ENCODE measurements around the gene ERCC6L. TPM values are rescaled to one million over a fixed set of nuclear protein-coding genes. Genes with fewer than 3 reads are reported as not detected.
"Not testable (repeated sequence)": the region's sequence is repeated elsewhere in the genome, so short reads cannot be mapped to it uniquely, and the experiment has no call there.

ERCC6L gene
- total and polyA plus RNA-seq, 2 of the 13 experiments (the other 11 are each of a cell fraction or from before 2014, with no cell fraction given) = 0.86 to 9.5 TPM

DNA sequence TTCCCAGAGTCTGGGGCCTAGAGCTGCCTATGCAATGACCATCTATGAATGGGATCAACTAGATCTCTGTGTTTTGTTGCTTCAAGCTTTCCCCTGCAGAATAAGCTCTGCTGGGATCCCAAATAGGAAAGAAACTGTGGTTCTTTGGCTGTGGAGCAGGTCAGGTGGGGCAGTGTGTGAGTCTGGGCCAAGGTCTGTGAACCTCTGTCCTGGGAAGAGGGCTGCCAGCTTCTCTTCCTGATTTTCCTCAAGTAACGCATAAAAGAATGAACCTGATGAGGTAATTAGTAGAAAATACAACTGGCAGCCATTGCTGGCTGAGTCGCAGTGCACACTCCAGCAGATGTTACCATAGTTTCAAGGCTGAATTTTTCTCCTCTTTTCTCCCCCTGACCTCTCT is 61.8 kb downstream of the ERCC6L start (continued):
- TF ChIP-seq, protein P1, sequence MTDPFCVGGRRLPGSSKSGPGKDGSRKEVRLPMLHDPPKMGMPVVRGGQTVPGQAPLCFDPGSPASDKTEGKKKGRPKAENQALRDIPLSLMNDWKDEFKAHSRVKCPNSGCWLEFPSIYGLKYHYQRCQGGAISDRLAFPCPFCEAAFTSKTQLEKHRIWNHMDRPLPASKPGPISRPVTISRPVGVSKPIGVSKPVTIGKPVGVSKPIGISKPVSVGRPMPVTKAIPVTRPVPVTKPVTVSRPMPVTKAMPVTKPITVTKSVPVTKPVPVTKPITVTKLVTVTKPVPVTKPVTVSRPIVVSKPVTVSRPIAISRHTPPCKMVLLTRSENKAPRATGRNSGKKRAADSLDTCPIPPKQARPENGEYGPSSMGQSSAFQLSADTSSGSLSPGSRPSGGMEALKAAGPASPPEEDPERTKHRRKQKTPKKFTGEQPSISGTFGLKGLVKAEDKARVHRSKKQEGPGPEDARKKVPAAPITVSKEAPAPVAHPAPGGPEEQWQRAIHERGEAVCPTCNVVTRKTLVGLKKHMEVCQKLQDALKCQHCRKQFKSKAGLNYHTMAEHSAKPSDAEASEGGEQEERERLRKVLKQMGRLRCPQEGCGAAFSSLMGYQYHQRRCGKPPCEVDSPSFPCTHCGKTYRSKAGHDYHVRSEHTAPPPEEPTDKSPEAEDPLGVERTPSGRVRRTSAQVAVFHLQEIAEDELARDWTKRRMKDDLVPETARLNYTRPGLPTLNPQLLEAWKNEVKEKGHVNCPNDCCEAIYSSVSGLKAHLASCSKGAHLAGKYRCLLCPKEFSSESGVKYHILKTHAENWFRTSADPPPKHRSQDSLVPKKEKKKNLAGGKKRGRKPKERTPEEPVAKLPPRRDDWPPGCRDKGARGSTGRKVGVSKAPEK (CRISPR knock-in tag; IDR thresholded peaks at IDR 0.05; ENCODE audit: borderline replicate concordance) = no peak
- no peak for TF ChIP-seq ZNF709 (CRISPR knock-in tag; IDR thresholded peaks at IDR 0.05)
- TF ChIP-seq RFX3 (CRISPR knock-in tag; IDR thresholded peaks at IDR 0.05) = no peak
- TF ChIP-seq KDM5A (IDR thresholded peaks at IDR 0.05; ENCODE audit: borderline replicate concordance, low read length) = no peak
- TF ChIP-seq, protein P2, sequence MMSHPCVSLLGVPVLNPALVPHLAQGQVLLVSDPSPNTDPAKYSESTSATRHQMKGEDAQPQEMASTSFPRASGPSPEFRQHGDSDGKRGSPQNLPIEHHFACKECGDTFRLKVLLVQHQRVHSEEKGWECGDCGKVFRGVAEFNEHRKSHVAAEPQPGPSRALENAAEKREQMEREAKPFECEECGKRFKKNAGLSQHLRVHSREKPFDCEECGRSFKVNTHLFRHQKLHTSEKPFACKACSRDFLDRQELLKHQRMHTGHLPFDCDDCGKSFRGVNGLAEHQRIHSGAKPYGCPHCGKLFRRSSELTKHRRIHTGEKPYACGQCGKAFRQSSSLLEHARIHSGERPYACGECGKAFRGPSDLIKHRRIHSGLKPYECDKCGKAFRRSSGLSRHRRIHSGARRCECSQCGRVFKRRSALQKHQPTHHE (CRISPR knock-in tag; IDR thresholded peaks at IDR 0.05; ENCODE audit: borderline replicate concordance) = no peak
- no peak for TF ChIP-seq ZBTB21 (CRISPR knock-in tag; IDR thresholded peaks at IDR 0.05)

DNA sequence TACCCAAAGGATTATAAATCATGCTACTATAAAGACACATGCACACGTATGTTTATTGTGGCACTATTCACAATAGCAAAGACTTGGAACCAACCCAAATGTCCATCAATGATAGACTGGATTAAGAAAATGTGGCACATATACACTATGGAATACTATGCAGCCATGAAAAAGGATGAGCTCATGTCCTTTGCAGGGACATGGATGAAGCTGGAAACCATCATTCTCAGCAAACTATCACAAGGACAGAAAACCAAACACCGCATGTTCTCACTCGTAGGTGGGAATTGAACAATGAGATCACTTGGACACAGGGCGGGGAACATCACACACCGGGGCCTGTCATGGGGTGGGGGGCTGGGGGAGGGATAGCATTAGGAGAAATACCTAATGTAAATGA is 62.5 kb downstream of the ERCC6L start:
- POLR2A ChIA-PET = not testable (repeated sequence)

More for the DNA sequence above, 62.5 kb downstream of the ERCC6L start:
- CTCF ChIA-PET (ENCODE audit: low intra/inter-chr PET ratio, low total read pairs); H3K36me3 ChIP-seq (replicated peaks in 1 of 2; ENCODE audit: control insufficient read depth in 1 of 2, insufficient read depth in 2 of 2, low read length in 2 of 2); BruUV-seq (replicated peaks); FAIRE-seq; intact Hi-C loops (cut with micrococcal nuclease; ENCODE audit: unreplicated experiment); H3K9me3 ChIP-seq (ENCODE audit: low read length); DNase-seq (ENCODE audit: low spot score); H3K4me1 ChIP-seq (ENCODE audit: insufficient read depth, low read length); H2AFZ ChIP-seq (ENCODE audit: low read length); H4K20me1 ChIP-seq (ENCODE audit: insufficient read depth, low read length); H3K27ac ChIP-seq (ENCODE audit: extremely low read length, insufficient read depth, low read length); in situ Hi-C loops (cut with HindIII; ENCODE audit: extremely low pct_ligation_motif_present, low pct_unique_long_range_greater_than_20kb); ATAC-seq; H3K27me3 ChIP-seq (ENCODE audit: control insufficient read depth in 1 of 2, insufficient read depth in 2 of 2, low read length in 2 of 2); H3K79me2 ChIP-seq (ENCODE audit: insufficient read depth, low read length); H3K9ac ChIP-seq (ENCODE audit: insufficient read depth, low read depth, low read length); H3K4me2 ChIP-seq (ENCODE audit: low read depth, low read length); H3K4me3 ChIP-seq (replicated peaks in 1 of 3; ENCODE audit: insufficient read depth in 1 of 3, low read depth in 2 of 3, low read length in 3 of 3): not testable (repeated sequence)
- 42% methylated on average over 2 of the region's 5 CpGs for WGBS (ENCODE audit: low lambda C conversion rate)

Data from HepG2 (cell line).